Skeletal muscle satellite cell (primary cell): Measurements from ENCODE around the gene STRN4.
"Not testable (repeated sequence)": the region's sequence is repeated elsewhere in the genome, so short reads cannot be mapped to it uniquely, and the experiment has no call there.

Experiments used
- H3K27me3 ChIP-seq: 2 replicates; pipeline ENCODE4 v1.7.0; 2013; ENCODE audit warnings: low read length; ENCODE audit not compliant: control insufficient read depth, insufficient read depth
- H3K36me3 ChIP-seq: 2 replicates; pipeline ENCODE4 v1.7.0; 2013; ENCODE audit warnings: mild to moderate bottlenecking, control low read depth, low read length; ENCODE audit not compliant: insufficient read depth
- H3K4me1 ChIP-seq: 2 replicates; pipeline ENCODE4 v1.7.0; 2013; ENCODE audit warnings: low read length; ENCODE audit not compliant: control insufficient read depth, insufficient read depth
- H3K4me2 ChIP-seq: 2 replicates; pipeline ENCODE4 v1.7.0; 2013; ENCODE audit warnings: mild to moderate bottlenecking, low read length
- H3K4me3 ChIP-seq: 2 replicates; pipeline ENCODE4 v1.7.0; 2013; ENCODE audit warnings: low read length
- H3K9ac ChIP-seq: 2 replicates; pipeline ENCODE4 v1.7.0; 2013; ENCODE audit warnings: mild to moderate bottlenecking, low read depth, low read length, moderate library complexity
- H3K9me3 ChIP-seq: replicated peaks from 2 replicates; pipeline ENCODE4 v1.7.0; 2013; ENCODE audit warnings: mild to moderate bottlenecking, control low read depth, low read length

STRN4 gene

GRCh38 chr19:46712768-46713338 is 33.4 kb downstream of the STRN4 start:
- H3K9me3 ChIP-seq, H3K9ac ChIP-seq, H3K4me3 ChIP-seq, H3K4me2 ChIP-seq, H3K27me3 ChIP-seq: not testable (repeated sequence)
- Histone ChIP-seq H3K4me1 (peaks cover 16% of the 10 kb centered on the region), H3K36me3 (peaks cover 16% of the 10 kb centered on the region)

- Histone ChIP-seq H3K27me3 (no peaks in the 10 kb centered on the region), H3K36me3 (peaks cover 16% of the 10 kb centered on the region), H3K9me3 (no peaks in the 10 kb centered on the region), H3K4me2 (no peak overlapping the region), H3K4me3 (no peak overlapping the region), H3K9ac (no peak overlapping the region), H3K4me1 (peaks cover 12% of the 10 kb centered on the region)
Measured at GRCh38 chr19:46710687-46711086, 35.6 kb downstream of the STRN4 start.

GRCh38 chr19:46704379-46705076 is 41.7 kb downstream of the STRN4 start:
- no peak overlapping the region for H3K4me2 ChIP-seq
- no peaks in the 10 kb centered on the region for H3K27me3 ChIP-seq
- H3K9ac ChIP-seq = no peak overlapping the region
- no peaks in the 10 kb centered on the region for H3K4me1 ChIP-seq
- H3K36me3 ChIP-seq = peaks cover 47% of the 10 kb centered on the region
- no peaks in the 10 kb centered on the region for H3K9me3 ChIP-seq
- H3K4me3 ChIP-seq = no peak overlapping the region

GRCh38 chr19:46700704-46701103 is 45.5 kb downstream of the STRN4 start:
- peaks cover 4% of the 10 kb centered on the region for H3K4me1 ChIP-seq
- H3K27me3 ChIP-seq = no peaks in the 10 kb centered on the region
- H3K4me2 ChIP-seq = no peak overlapping the region
- no peaks in the 10 kb centered on the region for H3K9me3 ChIP-seq
- no peak overlapping the region for H3K9ac ChIP-seq
- peaks cover 64% of the 10 kb centered on the region for H3K36me3 ChIP-seq
- no peak overlapping the region for H3K4me3 ChIP-seq

GRCh38 chr19:46698395-46699321 is 47.6 kb downstream of the STRN4 start:
- H3K36me3 ChIP-seq = peaks cover 67% of the 10 kb centered on the region
- H3K27me3 ChIP-seq = no peaks in the 10 kb centered on the region
- no peak overlapping the region for H3K4me3 ChIP-seq
- H3K4me2 ChIP-seq = no peak overlapping the region
- H3K4me1 ChIP-seq = peaks cover 4% of the 10 kb centered on the region
- no peaks in the 10 kb centered on the region for H3K9me3 ChIP-seq
- no peak overlapping the region for H3K9ac ChIP-seq

DNA sequence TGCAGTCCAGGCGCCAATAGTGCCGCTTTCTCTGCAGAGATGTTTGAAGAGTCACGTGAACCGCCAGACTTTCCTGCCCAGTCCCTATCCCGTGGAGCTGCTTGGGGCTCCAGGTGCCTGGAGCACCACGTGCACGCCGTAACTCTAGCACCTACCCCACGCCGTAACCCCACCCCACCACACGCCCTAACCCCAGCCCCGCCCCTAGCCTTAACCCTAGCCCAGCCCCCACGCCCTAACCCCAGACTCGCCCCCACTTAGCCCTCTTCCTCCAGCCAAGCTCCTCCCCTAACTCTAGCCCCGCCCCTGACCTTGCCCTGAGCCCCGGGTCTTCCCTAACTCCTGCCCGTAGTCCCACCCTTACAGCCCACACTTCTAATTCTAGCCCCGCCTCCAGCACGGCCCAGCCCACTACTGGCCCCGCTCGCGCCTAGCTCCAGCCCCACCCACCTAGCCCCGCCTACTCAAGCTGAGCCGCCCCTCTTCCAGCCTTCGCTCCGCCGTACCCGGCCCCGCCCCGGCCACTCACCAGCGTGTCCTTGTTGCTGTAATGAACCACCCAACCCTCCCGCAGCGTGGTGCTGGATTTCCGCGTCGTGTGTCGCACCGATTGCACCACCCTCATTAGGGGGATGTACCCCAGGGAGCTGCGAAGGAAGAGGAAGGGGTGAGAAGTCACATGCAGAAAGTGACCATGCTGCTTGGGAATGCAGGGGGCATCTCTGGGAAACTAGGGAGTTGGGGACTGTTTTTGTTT is 48.9 kb downstream of the STRN4 start:
- Histone ChIP-seq H3K4me2 (peak overlapping the region; percentile 55), H3K4me3 (no peak overlapping the region), H3K36me3 (peaks cover 70% of the 10 kb centered on the region), H3K27me3 (no peaks in the 10 kb centered on the region), H3K9ac (no peak overlapping the region), H3K4me1 (peaks cover 4% of the 10 kb centered on the region), H3K9me3 (no peaks in the 10 kb centered on the region)

- H3K4me1 ChIP-seq = peaks cover 4% of the 10 kb centered on the region
- H3K4me2 ChIP-seq = no peak overlapping the region
- H3K4me3 ChIP-seq = no peak overlapping the region
- no peaks in the 10 kb centered on the region for H3K27me3 ChIP-seq
- no peak overlapping the region for H3K9ac ChIP-seq
- no peaks in the 10 kb centered on the region for H3K9me3 ChIP-seq
- H3K36me3 ChIP-seq = peaks cover 71% of the 10 kb centered on the region
Measured at GRCh38 chr19:46696866-46697203, 49.4 kb downstream of the STRN4 start.

GRCh38 chr19:46696052-46696451 is 50.2 kb downstream of the STRN4 start:
- H3K4me2 ChIP-seq = no peak overlapping the region
- no peaks in the 10 kb centered on the region for H3K27me3 ChIP-seq
- no peak overlapping the region for H3K4me3 ChIP-seq
- no peaks in the 10 kb centered on the region for H3K9me3 ChIP-seq
- H3K9ac ChIP-seq = no peak overlapping the region
- peaks cover 4% of the 10 kb centered on the region for H3K4me1 ChIP-seq
- peaks cover 72% of the 10 kb centered on the region for H3K36me3 ChIP-seq

DNA sequence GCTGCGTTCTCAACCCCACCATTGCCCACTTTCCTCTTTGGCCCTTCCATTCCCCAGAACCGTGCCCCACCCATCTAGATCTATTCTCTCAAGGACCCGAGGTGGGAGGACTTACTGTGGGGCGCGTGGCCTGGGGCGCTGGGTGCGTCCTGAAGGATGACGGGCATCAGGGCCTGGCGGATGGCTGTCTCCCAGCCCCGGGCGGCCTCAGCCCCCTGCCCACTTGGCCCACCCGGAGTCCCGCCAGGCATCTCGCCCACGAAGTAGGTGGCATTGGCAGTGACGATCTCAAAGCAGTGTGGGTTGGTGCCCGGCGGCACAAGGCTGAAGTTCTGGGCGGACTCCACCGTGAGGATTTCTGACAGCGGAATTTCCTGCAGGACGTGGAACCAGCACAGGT is 52.5 kb downstream of the STRN4 start:
- Histone ChIP-seq H3K4me3 (no peak overlapping the region), H3K9ac (no peak overlapping the region), H3K9me3 (no peaks in the 10 kb centered on the region), H3K27me3 (no peaks in the 10 kb centered on the region), H3K4me2 (no peak overlapping the region), H3K4me1 (peaks cover 4% of the 10 kb centered on the region), H3K36me3 (peaks cover 73% of the 10 kb centered on the region)

DNA sequence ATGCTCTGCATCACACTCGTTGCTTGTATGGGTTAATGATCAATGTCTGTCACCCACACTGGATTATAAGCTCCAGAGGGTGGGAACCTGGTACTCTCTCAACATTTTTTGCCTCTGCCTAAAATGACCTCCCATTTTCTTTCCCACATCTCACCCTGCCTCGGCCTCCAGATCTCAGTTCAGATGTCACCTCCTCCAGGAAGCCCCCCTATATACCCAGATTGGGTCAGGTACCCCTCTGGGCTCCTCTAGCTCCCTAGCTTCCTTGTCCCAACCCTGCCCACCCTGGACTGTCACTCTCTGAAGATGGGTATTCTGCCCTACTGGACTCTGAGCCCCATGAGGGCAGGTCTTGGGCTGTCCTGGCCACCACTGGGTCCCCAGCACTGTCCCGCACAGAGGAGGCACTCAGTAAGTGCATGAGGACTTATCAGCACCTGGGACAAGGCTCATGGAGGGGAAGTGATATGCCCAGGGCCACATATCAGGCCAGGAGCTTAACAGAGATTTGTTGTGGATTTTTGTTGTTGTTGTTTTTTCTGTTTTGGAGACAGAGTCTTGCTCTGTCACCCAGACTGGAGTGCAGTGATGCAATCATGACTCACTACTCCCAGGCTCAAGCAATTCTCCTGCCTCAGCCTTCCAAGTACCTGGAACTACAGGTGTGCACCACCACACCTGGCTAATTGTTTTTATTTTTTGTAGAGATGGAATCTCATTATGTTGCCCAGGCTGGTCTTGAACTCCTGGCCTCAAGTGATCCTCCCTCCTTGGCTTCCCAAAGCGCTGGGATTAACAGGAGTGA is 53.1 kb downstream of the STRN4 start:
- no peak overlapping the region for H3K9ac ChIP-seq

More for the DNA sequence above, 53.1 kb downstream of the STRN4 start:
- Histone ChIP-seq H3K4me3 (no peak overlapping the region), H3K9me3 (no peaks in the 10 kb centered on the region), H3K36me3 (peaks cover 69% of the 10 kb centered on the region), H3K27me3 (no peaks in the 10 kb centered on the region), H3K4me1 (peaks cover 4% of the 10 kb centered on the region), H3K4me2 (no peak overlapping the region)
